ENCODE data around the gene COL19A1.

- no peak for TF ChIP-seq POLR2A (IDR thresholded peaks at IDR 0.05)
- no peak for TF ChIP-seq CTCF (IDR thresholded peaks at IDR 0.05)
These were observed 244.0 kb downstream of the COL19A1 start for GRCh38 chr6:70110126-70111022.

Data from prostate gland (tissue), 2 donors.